Upper lobe of left lung (tissue), 4 donors: ENCODE data around the gene CFAP45.

Source experiments
- CTCF ChIP-seq, 6 experiments: fragments of 450-650 bp in 4 of 6; fragments of 200-600 bp in 2 of 6; sonication (generic) in 2 of 6; IDR thresholded peaks; one replicate each; pipeline ENCODE4 v1.5.1; 2016 to 2019; ENCODE audit warnings: antibody characterized with exemption in 6 of 6
- EP300 ChIP-seq, 4 donors: sonication (generic); formaldehyde crosslinking; IDR thresholded peaks; one replicate each; pipeline ENCODE4 v1.5.1; 2017; ENCODE audit warnings: antibody characterized with exemption in 4 of 4, control low read depth in 2 of 4
- POLR2AphosphoS5 ChIP-seq, 2 donors: sonication (generic); formaldehyde crosslinking; IDR thresholded peaks; one replicate each; pipeline ENCODE4 v1.5.1; 2017; ENCODE audit warnings: antibody characterized with exemption in 2 of 2

- TF ChIP-seq CTCF (IDR thresholded peaks at IDR 0.05) (no peak), POLR2AphosphoS5 (IDR thresholded peaks at IDR 0.05) (no peak), EP300 (IDR thresholded peaks at IDR 0.05) (no peak)
Measured at GRCh38 chr1:159944623-159945455, 44.9 kb upstream of the CFAP45 start.
